Measurements from ENCODE around the gene STXBP6.

The STXBP6 gene

GRCh38 chr14:24948261-24948847, 101.6 kb downstream of the STXBP6 start:
- TF ChIP-seq, protein P1, sequence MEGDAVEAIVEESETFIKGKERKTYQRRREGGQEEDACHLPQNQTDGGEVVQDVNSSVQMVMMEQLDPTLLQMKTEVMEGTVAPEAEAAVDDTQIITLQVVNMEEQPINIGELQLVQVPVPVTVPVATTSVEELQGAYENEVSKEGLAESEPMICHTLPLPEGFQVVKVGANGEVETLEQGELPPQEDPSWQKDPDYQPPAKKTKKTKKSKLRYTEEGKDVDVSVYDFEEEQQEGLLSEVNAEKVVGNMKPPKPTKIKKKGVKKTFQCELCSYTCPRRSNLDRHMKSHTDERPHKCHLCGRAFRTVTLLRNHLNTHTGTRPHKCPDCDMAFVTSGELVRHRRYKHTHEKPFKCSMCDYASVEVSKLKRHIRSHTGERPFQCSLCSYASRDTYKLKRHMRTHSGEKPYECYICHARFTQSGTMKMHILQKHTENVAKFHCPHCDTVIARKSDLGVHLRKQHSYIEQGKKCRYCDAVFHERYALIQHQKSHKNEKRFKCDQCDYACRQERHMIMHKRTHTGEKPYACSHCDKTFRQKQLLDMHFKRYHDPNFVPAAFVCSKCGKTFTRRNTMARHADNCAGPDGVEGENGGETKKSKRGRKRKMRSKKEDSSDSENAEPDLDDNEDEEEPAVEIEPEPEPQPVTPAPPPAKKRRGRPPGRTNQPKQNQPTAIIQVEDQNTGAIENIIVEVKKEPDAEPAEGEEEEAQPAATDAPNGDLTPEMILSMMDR (IDR thresholded peaks at IDR 0.05; ENCODE audit: low read depth, low read length), result no peak
- H3K4me3 ChIP-seq (ENCODE audit: low read depth, low read length), result no peak overlapping the region
- DNase-seq (ENCODE audit: low read depth, low spot score), result no peak
- in situ Hi-C loops (cut with HindIII; ENCODE audit: low sequenced_read_pairs), result no loop called here

DNA sequence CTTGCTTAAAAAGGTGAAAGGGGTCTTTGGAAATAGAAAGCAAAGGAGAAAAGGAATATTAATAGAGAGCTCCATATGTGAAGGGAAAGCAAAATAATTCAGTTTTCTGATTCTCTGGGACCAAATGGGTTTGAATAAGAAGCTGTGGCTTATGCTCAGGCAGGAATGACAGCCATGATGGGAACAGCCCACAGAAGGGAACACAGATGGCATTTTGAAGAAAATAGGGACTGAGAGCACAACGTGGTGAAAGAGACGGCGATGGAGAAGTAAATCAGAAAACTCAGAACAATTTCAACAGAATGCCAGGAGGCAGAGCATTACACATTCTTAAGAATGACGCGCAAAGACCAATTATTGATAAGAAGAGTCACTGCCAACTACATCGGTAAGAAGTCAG, 102.8 kb downstream of the STXBP6 start:
- TF ChIP-seq, protein P1 (IDR thresholded peaks at IDR 0.05; ENCODE audit: low read depth, low read length), result no peak
- in situ Hi-C loops (cut with HindIII; ENCODE audit: low sequenced_read_pairs), result no loop called here
- no peak overlapping the region for H3K4me3 ChIP-seq (ENCODE audit: low read depth, low read length)

GRCh38 chr14:24944800-24945199, 105.1 kb downstream of the STXBP6 start:
- no peak for DNase-seq (ENCODE audit: low read depth, low spot score)
- in situ Hi-C loops (cut with HindIII; ENCODE audit: low sequenced_read_pairs), result no loop called here
- no peak overlapping the region for H3K4me3 ChIP-seq (ENCODE audit: low read depth, low read length)
- TF ChIP-seq, protein P1 (IDR thresholded peaks at IDR 0.05; ENCODE audit: low read depth, low read length), result no peak

More for the DNA sequence above, 102.8 kb downstream of the STXBP6 start:
- no peak for DNase-seq (ENCODE audit: low read depth, low spot score)

DNA sequence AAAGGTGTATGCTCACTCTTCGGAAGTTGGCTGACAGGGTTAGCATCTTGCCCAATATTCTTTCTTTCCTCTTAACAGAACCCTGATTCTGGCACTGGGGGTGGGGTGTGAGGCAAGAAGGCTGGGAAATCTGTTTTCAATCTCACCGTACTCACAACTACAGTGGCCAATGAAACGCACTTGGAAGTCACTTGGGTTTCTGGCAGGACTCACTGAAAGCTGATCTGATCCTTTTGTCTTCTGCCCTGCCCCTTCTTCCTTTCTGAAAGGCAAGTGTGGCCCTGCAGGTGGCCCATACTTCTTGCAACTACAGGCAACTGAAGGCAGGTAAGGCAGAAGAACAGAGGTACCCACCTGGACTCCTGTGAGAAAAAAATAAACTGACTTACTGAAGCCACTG, 106.9 kb downstream of the STXBP6 start:
- TF ChIP-seq, protein P1 (IDR thresholded peaks at IDR 0.05; ENCODE audit: low read depth, low read length), result no peak
- in situ Hi-C loops (cut with HindIII; ENCODE audit: low sequenced_read_pairs), result no loop called here
- no peak for DNase-seq (ENCODE audit: low read depth, low spot score)
- H3K4me3 ChIP-seq (ENCODE audit: low read depth, low read length), result no peak overlapping the region

- TF ChIP-seq, protein P1 (IDR thresholded peaks at IDR 0.05; ENCODE audit: low read depth, low read length), result no peak
- H3K4me3 ChIP-seq (ENCODE audit: low read depth, low read length), result no peak overlapping the region
- DNase-seq (ENCODE audit: low read depth, low spot score), result no peak
- in situ Hi-C loops (cut with HindIII; ENCODE audit: low sequenced_read_pairs), result no loop called here
Observed at GRCh38 chr14:24941719-24942118, 108.2 kb downstream of the STXBP6 start.

DNA sequence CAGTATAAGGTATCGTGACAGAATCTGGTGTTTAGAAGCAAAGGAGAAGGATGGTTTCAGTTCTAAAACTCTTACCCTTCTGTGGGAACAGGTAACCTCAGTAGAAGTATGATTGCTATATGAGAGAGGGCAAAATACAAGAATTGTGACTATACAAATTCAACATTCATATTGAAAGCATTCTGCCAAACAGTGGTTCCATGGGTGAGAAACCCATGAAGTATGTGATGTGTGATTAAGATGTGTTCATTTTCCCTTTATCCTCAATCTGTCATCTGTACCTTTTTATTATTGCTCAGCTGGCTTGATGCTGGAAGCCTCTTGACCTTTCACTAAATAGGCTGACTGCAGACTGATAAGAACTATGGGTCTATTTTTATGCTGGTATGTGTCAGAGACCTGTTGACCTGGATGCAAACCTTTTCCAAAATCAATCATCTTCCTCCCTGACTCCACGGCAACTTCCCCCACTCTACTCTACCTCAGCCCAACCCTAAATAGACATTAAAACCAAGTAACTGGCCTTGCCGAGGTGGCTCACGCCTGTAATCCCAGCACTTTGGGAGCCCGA, 109.6 kb downstream of the STXBP6 start:
- DNase-seq (ENCODE audit: low read depth, low spot score), result no peak
- TF ChIP-seq, protein P1 (IDR thresholded peaks at IDR 0.05; ENCODE audit: low read depth, low read length), result no peak
- no peak overlapping the region for H3K4me3 ChIP-seq (ENCODE audit: low read depth, low read length)
- in situ Hi-C loops (cut with HindIII; ENCODE audit: low sequenced_read_pairs), result no loop called here

All from astrocyte of the spinal cord (primary cell).